ENCODE measurements around the gene ELP1.
"Not testable (repeated sequence)": the region's sequence is repeated elsewhere in the genome, so short reads cannot be mapped to it uniquely, and the experiment has no call there.

The ELP1 gene

GRCh38 chr9:108933718-108934322 lies at the start of gene ELP1:
Gene ELP1, minus strand, starts transcription at chr9:108934124. Its CDS starts 2,978 bp downstream, at chr9:108931146.
- peak; percentile 94 for DNase-seq (ENCODE audit: low spot score)

- DNase-seq (ENCODE audit: low spot score): no peak
Measured at GRCh38 chr9:108980893-108981292, 47.0 kb upstream of the ELP1 start.

GRCh38 chr9:108978205-108978604 lies 44.3 kb upstream of the ELP1 start:
- no peak for DNase-seq (ENCODE audit: low spot score)

GRCh38 chr9:108973895-108974294 lies 40.0 kb upstream of the ELP1 start:
- no peak for DNase-seq (ENCODE audit: low spot score)

GRCh38 chr9:108972626-108973209 lies 38.8 kb upstream of the ELP1 start:
- no peak for DNase-seq (ENCODE audit: low spot score)

- no peak for DNase-seq (ENCODE audit: low spot score)
Measured at GRCh38 chr9:108972186-108972585, 38.3 kb upstream of the ELP1 start.

GRCh38 chr9:108971392-108971791 lies 37.5 kb upstream of the ELP1 start:
- DNase-seq (ENCODE audit: low spot score): not testable (repeated sequence)

- no peak for DNase-seq (ENCODE audit: low spot score)
Measured at GRCh38 chr9:108967916-108968315, 34.0 kb upstream of the ELP1 start.

GRCh38 chr9:108963459-108964143 lies 29.7 kb upstream of the ELP1 start:
- no peak for DNase-seq (ENCODE audit: low spot score)

- no peak for DNase-seq (ENCODE audit: low spot score)
Measured at GRCh38 chr9:108961151-108961550, 27.2 kb upstream of the ELP1 start.

GRCh38 chr9:108960331-108960730 lies 26.4 kb upstream of the ELP1 start:
- DNase-seq (ENCODE audit: low spot score): no peak

- DNase-seq (ENCODE audit: low spot score): no peak
Measured at GRCh38 chr9:108956631-108957026, 22.7 kb upstream of the ELP1 start.

GRCh38 chr9:108956022-108956630 lies 22.2 kb upstream of the ELP1 start:
- no peak for DNase-seq (ENCODE audit: low spot score)

- peak; percentile 68 for DNase-seq (ENCODE audit: low spot score)
Measured at GRCh38 chr9:108953983-108954574, 20.2 kb upstream of the ELP1 start.

GRCh38 chr9:108951578-108951977 lies 17.7 kb upstream of the ELP1 start:
- DNase-seq (ENCODE audit: low spot score): no peak

GRCh38 chr9:108950168-108950567 lies 16.2 kb upstream of the ELP1 start:
- DNase-seq (ENCODE audit: low spot score): no peak

- no peak for DNase-seq (ENCODE audit: low spot score)
Measured at GRCh38 chr9:108939975-108940374, 6.1 kb upstream of the ELP1 start.

- no peak for DNase-seq (ENCODE audit: low spot score)
Measured at GRCh38 chr9:108937561-108938305, 3.8 kb upstream of the ELP1 start.

GRCh38 chr9:108934323-108934893 lies 484 bp upstream of the ELP1 start, which contains the start of gene ABITRAM:
Gene ABITRAM, plus strand, starts transcription at chr9:108934400. Its CDS starts 87 bp downstream, at chr9:108934487.
- peak; percentile 85 for DNase-seq (ENCODE audit: low spot score)

- peak; percentile 19 for DNase-seq (ENCODE audit: low spot score)
Measured at GRCh38 chr9:108933231-108933717, 650 bp downstream of the ELP1 start.

- no peak for DNase-seq (ENCODE audit: low spot score)
Measured at GRCh38 chr9:108928386-108928785, 5.5 kb downstream of the ELP1 start.
